ENCODE measurements around the gene GGTA1.
"Not testable (repeated sequence)": the region's sequence is repeated elsewhere in the genome, so short reads cannot be mapped to it uniquely, and the experiment has no call there.

Gene GGTA1

DNA sequence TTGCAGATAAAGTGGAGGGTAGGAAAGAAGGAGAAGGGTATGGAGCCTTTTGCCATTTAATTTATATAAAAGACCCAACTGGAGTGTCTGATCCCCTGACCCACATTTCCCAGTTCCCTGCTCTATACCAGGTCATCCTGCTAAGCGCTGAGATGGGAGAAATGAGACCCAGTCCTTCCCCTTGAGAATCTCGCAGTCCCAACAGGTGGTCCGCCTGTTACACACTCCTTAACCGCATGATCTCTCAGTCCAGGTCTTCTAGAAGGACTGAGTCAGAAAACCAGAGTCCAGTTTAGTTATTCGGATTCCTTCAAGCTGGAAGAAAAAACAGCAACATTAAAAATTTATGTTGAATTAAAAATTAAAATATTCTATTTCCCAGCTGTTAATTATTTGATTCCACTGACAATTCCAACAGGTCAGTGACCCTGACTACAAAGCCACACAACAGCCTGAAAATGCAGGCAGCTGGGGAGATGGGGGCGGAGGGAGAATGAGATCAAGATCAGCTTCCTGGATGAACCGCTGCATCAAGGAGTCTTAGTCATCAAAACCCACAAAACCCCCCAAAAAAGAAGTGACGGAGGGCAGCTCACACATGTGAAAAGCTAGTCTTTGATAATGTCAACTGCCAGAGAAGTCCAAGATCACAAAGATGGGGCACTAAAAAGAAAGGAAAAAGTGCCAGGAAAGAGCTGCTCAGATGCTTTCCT, 44.0 kb downstream of the GGTA1 start:
- no peak for DNase-seq (ENCODE audit: low spot score)

DNA sequence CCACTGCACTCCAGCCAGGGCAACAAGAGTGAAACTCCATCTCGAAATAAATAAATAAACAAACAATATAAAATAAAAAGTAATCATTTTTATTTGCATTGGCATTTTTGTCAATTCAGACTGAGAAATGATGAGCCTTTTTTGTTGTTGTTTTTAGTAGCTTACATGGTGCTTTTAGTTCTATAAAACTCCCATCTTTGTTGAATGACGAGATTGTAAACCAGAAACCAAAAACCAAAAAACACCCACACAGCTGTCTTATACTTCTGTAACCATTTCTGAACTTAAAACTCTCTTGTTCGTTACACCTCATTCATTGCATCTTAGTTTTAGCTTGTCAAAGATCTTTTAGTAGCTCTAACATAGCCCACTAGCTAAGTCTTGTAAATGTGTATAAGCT, 44.7 kb downstream of the GGTA1 start:
- DNase-seq (ENCODE audit: low spot score) = no peak

DNA sequence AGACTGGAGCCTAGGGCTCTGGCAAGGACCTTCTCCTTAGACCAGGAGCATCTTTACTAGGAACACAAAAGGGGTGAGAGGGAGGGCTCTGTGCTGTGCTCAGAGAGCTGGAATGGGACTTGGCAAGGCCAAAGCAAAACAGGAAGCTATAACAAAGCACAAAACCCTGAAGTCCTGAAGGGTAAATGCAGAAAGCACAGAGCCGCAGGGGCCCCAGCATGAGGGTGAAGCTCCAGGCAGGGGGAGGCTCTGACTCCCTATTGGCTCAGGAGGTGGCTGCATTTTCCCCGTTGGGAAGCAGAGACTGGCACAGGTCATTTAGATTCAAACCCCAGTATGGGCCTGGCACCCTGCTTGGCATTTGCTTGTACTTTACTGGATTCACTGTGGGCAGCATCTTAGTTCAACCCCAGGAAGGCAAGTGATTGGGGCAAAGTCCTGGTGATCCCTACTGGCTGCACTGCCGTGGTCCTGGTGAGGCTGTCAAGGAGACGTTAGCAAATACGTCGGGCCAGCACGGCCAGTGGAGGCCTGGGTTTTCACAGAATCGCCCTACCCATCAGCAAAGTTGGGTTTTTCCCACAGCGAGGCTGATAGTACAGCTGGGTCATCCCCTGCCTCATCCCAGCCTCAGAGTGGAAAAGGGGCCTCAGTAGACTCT, 46.3 kb downstream of the GGTA1 start:
- DNase-seq (ENCODE audit: low spot score) = no peak

DNA sequence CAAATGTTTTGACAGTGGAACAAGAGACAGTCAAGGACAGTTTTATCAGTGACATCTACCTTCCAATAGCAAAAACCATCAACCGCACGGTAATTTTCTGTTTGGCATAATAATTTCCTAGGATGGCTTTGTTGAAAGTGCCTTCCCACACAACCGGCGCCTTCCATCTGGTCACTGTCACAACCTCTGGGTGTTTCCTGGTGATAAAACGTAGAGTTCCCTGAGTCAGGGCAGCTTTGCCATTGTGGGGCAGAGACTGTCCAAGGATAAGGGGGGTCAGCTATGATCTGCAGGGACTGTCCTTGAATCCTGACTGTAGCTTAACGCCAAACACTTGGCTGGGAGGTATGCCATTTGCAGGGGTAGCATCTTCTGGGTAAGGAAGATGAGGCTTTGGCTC, 47.6 kb downstream of the GGTA1 start:
- no peak for DNase-seq (ENCODE audit: low spot score)

DNA sequence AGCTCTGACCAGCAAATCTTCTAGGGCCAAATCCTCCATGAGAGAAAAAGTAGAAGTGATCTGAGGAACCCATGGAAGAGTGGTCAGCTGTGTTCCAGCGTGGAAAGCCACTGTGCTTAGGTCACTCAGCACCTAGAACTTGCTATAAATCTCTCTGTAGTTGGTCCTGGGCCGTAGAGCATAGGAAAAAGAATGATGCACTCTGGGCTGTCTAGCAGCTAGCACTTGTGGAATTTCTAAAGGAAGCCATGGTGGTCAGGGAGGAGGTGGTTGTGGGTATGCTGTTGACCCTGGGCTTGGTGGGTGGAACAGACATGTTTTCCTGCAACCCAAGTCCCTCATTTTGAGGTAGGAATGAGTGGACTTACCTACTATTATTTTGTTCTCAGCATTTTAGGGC, 48.1 kb downstream of the GGTA1 start:
- no peak for DNase-seq (ENCODE audit: low spot score)

DNA sequence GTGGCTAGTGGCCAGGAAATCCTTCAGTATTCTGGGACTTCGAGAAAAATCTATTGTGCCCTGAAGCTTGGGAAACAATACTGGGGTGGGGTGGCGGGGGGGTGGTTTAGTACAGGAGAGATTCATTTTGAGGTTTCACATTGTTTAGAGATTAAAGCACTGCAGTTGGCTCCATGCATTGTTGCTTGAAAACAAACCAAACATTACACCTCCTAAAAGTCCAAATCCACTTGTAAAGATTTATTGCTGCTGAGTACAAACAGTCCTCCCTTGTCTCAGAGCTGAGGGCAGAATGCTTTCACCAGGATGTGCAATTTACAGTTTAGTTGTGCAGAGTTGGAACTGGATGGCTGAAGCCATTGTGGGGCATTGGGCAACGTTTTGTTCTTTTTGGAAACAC, 49.4 kb downstream of the GGTA1 start:
- no peak for DNase-seq (ENCODE audit: low spot score)

DNA sequence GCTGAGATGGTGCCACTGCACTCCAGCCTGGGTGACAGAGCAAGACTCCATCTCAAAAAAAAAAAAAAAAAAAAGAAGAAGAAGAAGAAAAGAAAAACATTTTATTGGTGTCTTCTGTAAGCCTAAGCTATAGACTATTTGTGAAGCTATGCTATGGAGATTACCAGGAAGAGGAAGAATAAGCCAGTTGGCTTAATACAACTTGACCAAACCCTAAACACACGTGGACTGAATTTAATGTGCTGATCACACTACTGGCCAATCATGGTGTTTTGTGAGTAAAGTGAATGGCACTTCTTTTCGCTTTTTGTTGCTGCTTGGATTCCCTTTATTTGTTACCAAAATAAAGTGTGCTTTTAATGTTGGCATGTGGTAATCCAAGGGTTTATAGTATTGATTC, 49.9 kb downstream of the GGTA1 start:
- DNase-seq (ENCODE audit: low spot score) = no peak

DNA sequence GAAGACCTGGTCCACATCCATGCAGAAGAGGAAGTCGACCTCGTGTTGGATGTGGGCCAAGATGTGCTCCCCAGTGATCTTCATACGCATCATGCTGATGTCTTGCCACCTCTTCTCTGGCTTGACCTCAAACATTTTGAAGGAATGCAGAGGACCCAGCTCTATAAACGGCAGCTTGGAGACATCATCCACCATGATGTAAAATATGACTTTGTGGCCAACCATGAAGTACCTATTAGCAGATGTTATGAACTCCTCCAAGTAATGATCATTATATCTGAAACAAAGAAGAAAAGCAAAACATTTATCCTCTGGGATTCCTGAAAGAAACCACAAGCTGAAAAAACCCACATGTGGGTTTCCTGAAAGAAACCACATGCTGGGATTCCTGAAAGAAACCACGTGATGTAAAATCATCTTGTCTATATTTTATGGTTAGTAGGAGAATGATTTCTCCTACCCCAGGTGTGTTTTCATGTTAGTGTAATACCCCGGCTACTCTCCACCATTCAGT, 52.3 kb downstream of the GGTA1 start:
- DNase-seq (ENCODE audit: low spot score) = peak; percentile 81

DNA sequence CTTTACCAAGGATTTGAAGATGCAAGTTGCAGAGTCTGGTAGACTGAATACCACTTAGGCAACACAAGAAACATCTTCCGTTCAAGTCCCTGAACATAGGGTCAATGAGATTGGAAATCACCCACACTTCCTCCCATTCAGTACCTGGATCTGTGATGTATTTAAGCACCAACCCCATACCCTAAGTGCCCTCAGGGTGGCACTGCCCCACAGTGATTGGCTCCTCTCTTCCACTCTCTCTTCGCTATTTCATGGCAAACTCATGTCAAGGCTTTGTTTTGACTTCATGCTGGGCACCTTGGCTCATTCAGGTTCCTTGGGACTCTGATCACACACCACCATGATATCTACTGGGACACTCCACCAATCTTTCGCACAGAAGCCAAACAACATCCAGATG, 53.7 kb downstream of the GGTA1 start:
- no peak for DNase-seq (ENCODE audit: low spot score)

DNA sequence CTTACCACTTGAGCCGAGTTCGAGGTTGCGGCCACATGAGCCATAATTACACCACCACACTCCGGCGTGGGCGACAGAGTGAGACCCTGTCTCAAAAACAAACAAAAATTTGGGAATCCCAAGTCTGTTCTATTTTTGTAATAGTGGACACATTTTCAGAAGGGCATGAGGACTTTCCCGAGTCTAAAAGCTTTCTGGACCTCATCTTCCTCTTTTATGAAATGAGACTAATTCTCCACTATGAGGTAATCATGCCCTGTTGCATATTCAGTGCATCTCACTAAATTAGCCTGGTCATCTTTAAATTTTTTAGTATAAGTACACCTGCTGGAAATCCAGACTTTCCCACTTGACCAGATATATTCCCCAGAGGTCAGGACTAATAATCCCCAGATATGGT, 55.7 kb downstream of the GGTA1 start:
- no peak for DNase-seq (ENCODE audit: low spot score)

DNA sequence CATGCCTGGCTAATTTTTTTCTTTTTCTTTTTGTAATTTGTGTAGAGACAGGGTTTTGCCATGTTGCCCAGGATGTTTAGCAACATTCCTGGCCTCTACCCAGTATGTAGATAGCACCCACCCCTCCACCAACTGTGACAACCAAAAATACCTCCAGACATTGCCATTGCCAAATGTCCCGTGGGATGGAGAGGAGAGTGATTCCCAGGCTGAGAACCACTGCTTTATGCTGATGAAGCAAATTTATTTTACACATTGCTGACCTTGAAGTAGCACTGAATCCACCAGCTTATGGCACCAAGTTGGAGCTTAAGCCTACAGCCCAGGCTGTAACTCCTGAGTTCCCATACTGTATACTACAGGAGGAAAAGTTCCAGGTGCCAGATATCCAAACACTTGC, 58.5 kb downstream of the GGTA1 start:
- no peak for DNase-seq (ENCODE audit: low spot score)

DNA sequence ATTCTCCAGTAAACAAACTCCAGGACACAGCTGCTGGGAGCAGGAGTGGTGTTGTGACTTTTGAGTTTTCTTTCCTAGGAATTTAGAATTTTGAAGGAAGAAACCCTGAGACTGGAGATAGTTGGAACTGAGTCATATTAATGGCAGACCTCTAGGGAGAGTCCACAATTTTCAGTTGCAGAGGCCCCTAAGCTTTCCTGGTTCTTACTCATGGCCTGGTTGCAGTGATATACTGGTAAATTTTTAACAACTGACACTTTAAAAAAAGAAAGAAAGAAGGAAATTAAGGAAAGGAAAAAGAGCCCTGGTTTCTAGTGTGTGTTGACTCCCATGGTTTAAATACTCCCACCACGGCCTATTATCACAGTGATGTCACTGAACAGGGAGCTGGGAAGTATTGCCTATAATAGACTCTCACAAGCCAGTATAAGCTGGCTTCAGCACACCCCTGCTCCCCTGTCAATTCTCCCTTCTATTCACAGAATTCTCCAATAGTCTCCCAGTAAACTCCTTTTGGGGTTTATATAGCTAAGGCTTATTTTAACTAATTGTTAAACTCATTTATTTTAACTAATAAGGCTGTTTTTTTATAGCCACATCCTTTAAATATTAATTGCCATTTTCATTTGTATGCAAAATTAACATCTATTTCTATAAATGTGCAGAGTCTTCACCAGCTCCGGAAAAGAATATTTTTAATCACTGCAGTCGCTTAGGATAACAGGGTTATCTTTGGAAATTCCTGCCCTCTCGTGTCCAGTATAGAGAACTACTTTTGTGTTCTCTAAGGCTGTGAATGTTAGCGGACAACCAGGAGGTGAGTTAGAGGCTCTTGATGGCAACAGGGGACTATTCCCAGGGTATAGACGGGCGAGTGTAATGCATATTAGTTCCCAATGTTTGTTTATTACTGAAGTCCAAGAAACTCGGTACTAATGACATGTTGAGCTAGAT, 59.7 kb downstream of the GGTA1 start:
- peak; percentile 76 for DNase-seq (ENCODE audit: low spot score)

DNA sequence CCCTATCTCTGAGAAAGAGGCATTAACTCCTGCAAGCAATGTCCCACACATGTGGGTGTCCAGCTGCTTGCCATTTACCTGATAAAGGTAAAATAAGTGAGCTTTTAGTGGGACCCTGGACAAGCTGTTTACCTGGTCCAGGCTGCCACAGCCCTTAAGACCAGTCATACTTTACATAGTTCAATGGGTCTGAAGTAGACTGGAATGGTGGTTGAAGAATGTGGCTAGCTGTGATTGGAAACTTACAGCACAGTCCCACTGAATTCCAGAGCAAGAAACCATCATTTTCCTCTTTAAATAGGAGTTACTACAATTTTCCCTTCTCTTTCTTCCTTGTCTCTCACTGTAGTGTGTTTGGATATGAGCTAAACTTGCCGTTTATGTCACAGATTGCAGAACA, 60.6 kb downstream of the GGTA1 start:
- DNase-seq (ENCODE audit: low spot score) = peak; percentile 7

DNA sequence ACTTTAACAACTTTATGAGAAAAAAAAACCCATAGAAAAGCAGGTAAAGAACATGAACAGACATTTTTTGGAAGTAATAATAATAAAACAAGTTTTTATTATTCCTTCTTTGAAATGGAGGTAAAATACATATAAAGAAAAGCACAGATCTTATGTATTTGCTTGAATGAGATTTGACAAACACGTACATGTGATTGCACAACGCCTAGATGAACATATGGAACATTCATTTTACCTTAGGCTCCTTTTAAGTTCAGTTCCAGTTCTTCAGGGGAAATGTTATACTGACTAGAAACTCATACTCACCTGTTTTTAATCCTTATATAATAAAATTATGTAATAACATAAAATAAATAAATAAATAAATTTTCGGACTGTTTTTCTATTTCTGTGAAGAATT, 61.8 kb downstream of the GGTA1 start:
- DNase-seq (ENCODE audit: low spot score) = no peak

DNA sequence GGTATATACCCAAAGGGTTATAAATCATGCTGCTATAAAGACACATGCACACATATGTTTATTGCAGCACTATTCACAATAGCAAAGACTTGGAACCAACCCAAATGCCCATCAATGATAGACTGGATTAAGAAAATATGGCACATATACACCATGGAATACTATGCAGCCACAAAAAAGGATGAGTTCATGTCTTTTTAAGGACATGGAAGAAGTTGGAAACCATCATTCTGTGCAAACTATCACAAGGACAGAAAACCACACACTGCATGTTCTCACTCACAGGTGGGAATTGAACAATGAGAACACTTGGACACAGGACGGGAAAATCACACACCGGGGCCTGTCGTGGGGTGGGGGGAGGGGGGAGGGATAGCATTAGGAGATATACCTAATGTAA, 62.6 kb downstream of the GGTA1 start:
- DNase-seq (ENCODE audit: low spot score) = not testable (repeated sequence)

DNA sequence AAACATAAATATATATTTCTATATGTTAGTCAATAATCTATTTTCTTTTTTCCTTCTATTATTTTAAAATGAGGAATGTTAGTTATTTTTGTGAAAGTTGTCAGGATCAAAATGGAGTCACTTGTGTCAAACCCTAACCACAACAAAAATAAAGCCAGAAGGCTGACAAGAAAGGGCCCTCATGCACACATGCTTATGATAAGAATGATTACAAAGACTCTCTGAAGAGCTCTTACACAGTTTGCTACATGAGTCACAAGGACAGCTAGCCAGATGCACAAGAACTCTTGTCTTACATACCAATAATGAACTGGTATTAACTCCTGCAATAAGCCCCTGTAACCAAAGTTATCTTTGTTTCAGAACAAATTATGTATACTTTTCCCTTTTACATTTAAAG, 64.7 kb downstream of the GGTA1 start:
- DNase-seq (ENCODE audit: low spot score) = peak; percentile 21

DNA sequence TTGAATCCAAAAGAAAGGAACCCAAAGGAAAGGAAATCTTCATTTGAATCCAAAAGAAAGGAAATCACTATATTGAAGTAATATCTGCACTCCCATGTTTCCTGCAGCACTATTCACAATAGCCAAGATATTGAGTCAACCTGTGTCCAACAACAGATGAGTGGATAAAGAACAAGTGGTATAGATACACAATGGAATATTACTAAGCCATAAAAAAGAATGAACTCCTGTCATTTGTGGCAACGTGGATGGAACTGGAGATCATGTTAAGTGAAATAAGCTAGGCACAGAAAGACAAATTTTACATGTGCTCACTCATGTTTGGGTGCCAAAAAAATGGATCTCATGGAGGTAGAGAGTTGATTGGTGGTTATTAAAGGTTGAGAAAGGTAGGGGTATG, 71.7 kb downstream of the GGTA1 start:
- DNase-seq (ENCODE audit: low spot score) = no peak

DNA sequence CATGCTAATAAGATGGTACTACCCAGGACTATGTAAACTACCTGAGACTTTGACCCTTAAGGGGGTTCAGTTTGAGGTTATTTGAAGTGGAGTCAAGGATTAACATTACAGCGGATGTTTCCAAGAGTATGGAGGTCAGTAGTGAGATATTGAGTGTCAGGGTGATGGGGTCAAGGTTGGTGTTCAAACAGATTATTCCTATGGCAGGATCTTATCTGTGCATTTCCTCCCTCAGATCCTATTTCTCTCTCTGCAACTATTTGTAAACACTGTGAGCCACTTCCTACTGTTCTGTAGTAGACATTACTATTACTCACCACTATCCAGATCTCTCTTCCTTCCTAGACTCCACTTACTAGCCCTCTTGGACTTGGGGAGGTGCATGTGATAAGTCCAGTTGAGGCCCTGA, 75.6 kb downstream of the GGTA1 start:
- DNase-seq (ENCODE audit: low spot score) = no peak

DNA sequence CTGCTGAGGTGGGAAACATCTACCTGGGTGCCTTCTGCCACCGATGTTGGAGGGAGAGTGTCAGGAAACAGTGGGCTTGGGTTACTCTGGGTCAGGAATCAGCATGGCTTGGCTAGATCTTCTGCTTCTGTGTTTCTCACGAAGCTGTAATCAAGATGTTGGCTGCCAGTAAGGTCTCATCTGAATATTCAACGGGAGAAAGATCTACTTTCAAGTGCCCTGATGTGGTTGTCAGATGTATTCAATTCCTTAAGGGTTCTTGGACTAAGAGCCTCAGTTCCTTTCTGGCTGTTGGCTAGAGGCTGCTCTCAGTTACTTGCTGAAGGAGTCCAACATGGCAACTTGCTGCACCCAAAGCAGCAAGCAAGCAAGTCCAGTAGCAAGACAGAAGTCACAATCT, 87.7 kb downstream of the GGTA1 start:
- DNase-seq (ENCODE audit: low spot score) = no peak

DNA sequence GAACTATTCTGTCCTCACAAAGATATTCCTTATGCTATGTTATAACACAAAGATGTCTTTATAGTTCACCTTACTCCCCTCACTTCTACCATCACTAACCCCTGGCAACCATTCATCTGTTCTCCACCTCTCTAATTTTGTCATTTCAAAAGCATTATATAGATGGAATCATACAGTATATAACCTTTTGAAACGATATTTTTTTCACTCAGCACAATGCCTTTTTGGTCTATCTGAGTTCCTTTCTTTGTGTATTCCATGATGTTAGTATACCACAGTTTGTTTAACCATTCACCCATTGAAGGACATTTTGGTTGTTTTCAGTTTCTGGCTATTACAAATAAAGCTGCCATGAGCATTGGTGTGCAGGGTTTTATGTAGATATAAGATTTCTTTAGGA, 93.7 kb downstream of the GGTA1 start:
- no peak for DNase-seq (ENCODE audit: low spot score)

All from kidney tubule cell (primary cell).